Activated T-helper 1 cell treated with anti-CD3 and anti-CD28 coated beads, Interleukin-12 subunit alpha, Interleukin-12 subunit beta, Interleukin-2, Interleukin-4 antibody, amounts not matched to agents 30 ng/mL and 10 ng/mL and 1 ng/mL, durations not matched to agents 14 hours and 24 hours and 36 hours (primary cell): ENCODE measurements around the gene PROK1. TPM values are rescaled to one million over a fixed set of nuclear protein-coding genes. Genes with fewer than 3 reads are reported as not detected.

Experiments
- DNase-seq: peaks from one replicate; pipeline ENCODE4 v3.0.0; 2021; ENCODE audit warnings: low spot score
- H3K27ac Mint-ChIP-seq: one replicate; pipeline ENCODE4 v1.8.0; 2021; ENCODE audit warnings: mild to moderate bottlenecking, mixed read lengths
- H3K27me3 Mint-ChIP-seq: one replicate; pipeline ENCODE4 v1.8.0; 2022; ENCODE audit warnings: mild to moderate bottlenecking, moderate library complexity, mixed read lengths; ENCODE audit not compliant: insufficient read depth
- H3K36me3 Mint-ChIP-seq: one replicate; pipeline ENCODE4 v1.8.0; 2021; ENCODE audit warnings: low read depth, mixed read lengths
- H3K4me1 Mint-ChIP-seq: one replicate; pipeline ENCODE4 v1.8.0; 2021; ENCODE audit warnings: low read depth, mixed read lengths
- H3K4me3 Mint-ChIP-seq: one replicate; pipeline ENCODE4 v1.8.0; 2021; ENCODE audit warnings: mild to moderate bottlenecking, moderate library complexity, mixed read lengths
- H3K9me3 Mint-ChIP-seq: one replicate; pipeline ENCODE4 v1.8.0; 2021; ENCODE audit warnings: mixed read lengths
- intact Hi-C: fragments of 100-400 bp; cut with micrococcal nuclease; formaldehyde crosslinking; loops from one replicate; pipeline ENCODE4 v1.15.1; 2024
- total RNA-seq: library from RNA; stranded (reverse); gene quantifications from 2 replicates; pipeline ENCODE4 v1.2.3, GENCODE V29; 2022

Gene PROK1
- total RNA-seq, 1 donor from 2014 or later = not detected

DNA sequence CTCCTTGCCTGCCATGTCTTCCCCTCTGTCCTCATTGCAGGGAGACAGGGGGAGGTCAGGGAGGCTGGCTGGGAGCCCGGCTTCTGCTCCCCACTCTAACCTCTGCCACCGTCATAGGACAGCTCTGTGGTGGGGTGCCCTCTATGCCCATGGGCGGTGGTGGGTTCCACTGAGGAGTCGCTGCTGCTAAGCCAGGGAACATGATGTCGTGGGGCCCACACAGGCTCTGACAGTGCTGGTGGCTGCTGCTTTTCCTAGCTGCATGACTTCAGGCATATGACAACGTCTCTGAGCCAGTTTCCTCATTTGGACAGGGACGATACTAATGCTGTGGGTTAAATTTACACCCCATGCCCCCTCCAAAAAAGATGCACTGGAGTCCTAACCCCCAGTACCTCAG, 53.3 kb downstream of the PROK1 start:
- intact Hi-C loops = no loop called here
- Mint-ChIP-seq H3K36me3 (no peaks in the 10 kb centered on the region), H3K27me3 (peaks cover 26% of the 10 kb centered on the region), H3K27ac (no peak overlapping the region), H3K9me3 (no peaks in the 10 kb centered on the region), H3K4me3 (no peak overlapping the region), H3K4me1 (no peaks in the 10 kb centered on the region)
- no peak for DNase-seq

DNA sequence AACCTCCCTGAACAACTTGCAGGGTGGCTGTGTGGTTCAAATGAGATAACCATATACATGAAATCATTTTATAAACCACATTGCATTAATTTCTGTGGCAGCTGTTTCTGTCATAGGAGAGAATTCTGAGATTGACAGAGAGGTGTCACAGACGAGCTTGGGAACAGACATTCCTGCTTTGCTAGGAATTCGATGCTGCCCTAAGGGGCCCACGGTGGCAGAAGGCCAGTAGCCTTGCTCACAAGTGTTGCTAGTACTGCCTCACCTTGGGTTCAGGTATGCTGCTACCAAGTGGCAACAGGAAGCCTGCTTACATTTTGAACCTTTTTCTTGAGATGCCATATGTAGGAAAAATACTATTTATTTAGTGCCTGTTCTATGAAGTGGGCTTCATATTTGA, 54.6 kb downstream of the PROK1 start:
- H3K36me3 Mint-ChIP-seq = no peaks in the 10 kb centered on the region
- intact Hi-C loops = no loop called here
- H3K4me1 Mint-ChIP-seq = no peaks in the 10 kb centered on the region
- H3K9me3 Mint-ChIP-seq = no peaks in the 10 kb centered on the region
- H3K27ac Mint-ChIP-seq = no peak overlapping the region
- no peak for DNase-seq
- no peak overlapping the region for H3K4me3 Mint-ChIP-seq
- peaks cover 25% of the 10 kb centered on the region for H3K27me3 Mint-ChIP-seq

DNA sequence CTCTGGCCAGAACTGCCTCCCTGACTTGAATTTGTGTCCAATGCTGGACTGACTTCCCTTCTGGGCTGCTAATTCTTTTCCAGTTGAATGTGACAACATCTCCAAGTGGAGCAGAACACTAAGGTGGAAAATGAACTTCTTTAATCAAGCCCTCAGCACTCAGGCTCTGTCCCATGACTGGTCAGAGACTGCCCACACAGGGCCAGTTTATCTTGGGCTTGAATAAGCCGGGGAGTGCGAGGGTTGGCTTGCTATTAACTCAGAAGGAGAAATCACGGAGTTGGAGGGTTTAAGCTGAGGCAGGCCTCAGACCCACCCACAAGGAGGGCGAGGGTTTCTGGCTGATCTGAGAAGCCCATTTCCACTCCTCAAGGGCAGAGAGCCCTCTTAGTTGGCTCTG, 55.6 kb downstream of the PROK1 start:
- H3K4me1 Mint-ChIP-seq = no peaks in the 10 kb centered on the region
- no peaks in the 10 kb centered on the region for H3K9me3 Mint-ChIP-seq
- peaks cover 24% of the 10 kb centered on the region for H3K27me3 Mint-ChIP-seq
- no peak for DNase-seq
- no peak overlapping the region for H3K4me3 Mint-ChIP-seq
- H3K27ac Mint-ChIP-seq = no peak overlapping the region
- intact Hi-C loops = no loop called here
- no peaks in the 10 kb centered on the region for H3K36me3 Mint-ChIP-seq

Other genes with a start within 250 kb of the PROK1 start
- 11.8 and 14.3 TPM in 2 replicates for gene KCNC4, start 240.8 kb upstream of the PROK1 start, total RNA-seq
- gene RBM15, start 111.8 kb upstream of the PROK1 start, total RNA-seq = 58.5 and 59.0 TPM in 2 replicates
- gene SLC16A4, start 60.1 kb upstream of the PROK1 start, total RNA-seq = 0.16 and 0.39 TPM in 2 replicates
- 163 and 184 TPM in 2 replicates for gene LAMTOR5, start 43.5 kb upstream of the PROK1 start, total RNA-seq
- gene KCNA10, start 68.0 kb downstream of the PROK1 start, total RNA-seq = not detected in 2 replicates
- 1.1 and 1.7 TPM in 2 replicates for gene KCNA2, start 155.2 kb downstream of the PROK1 start, total RNA-seq
- gene KCNA3, start 223.8 kb downstream of the PROK1 start, total RNA-seq = 38.1 and 42.2 TPM in 2 replicates